Psoas muscle (tissue), 8 donors: ENCODE results near the gene GMEB2. TPM values are rescaled to one million over a fixed set of nuclear protein-coding genes. Genes with fewer than 3 reads are reported as not detected.
"Not testable (repeated sequence)": the region's sequence is repeated elsewhere in the genome, so short reads cannot be mapped to it uniquely, and the experiment has no call there.

Source experiments
- ATAC-seq, 4 donors: fragments of 200-7000 bp; cut with Tn5 transposase; one replicate each; pipeline ENCODE4 v1.9.1; 2020; ENCODE audit warnings: moderate library complexity in 3 of 4, mild to moderate bottlenecking in 2 of 4
- DNase-seq, 2 donors: peaks; one replicate each; pipeline ENCODE4 v3.0.0-alpha.2; 2020
- H3K27ac ChIP-seq: fragments of 200-600 bp; one replicate; pipeline ENCODE4 v1.8.0; 2022
- H3K27me3 ChIP-seq, 3 donors: fragments of 200-600 bp in 1 of 3; one replicate each; pipeline versions ENCODE4 v1.6.1 to v1.8.0; 2013 to 2022; ENCODE audit warnings: low read length in 2 of 3, mild to moderate bottlenecking in 2 of 3, moderate library complexity in 1 of 3; ENCODE audit not compliant: insufficient read depth in 3 of 3
- H3K36me3 ChIP-seq, 2 donors: fragments of 200-600 bp in 1 of 2; one replicate each; pipeline versions ENCODE4 v1.6.1 to v1.8.0; 2013 to 2022; ENCODE audit warnings: low read depth in 1 of 2, mild to moderate bottlenecking in 1 of 2, moderate library complexity in 1 of 2; ENCODE audit not compliant: insufficient read depth in 1 of 2
- H3K4me1 ChIP-seq: fragments of 200-600 bp; one replicate; pipeline ENCODE4 v1.8.0; 2022
- H3K4me3 ChIP-seq: fragments of 200-600 bp; one replicate; pipeline ENCODE4 v1.8.0; 2022; ENCODE audit warnings: mild to moderate bottlenecking
- H3K9me3 ChIP-seq: fragments of 200-600 bp; one replicate; pipeline ENCODE4 v1.8.0; 2022
- WGBS, 3 donors: extraction: QIAGEN DNeasy Blood & Tissue Kit; methylation state at CpG; one replicate each; pipeline versions ENCODE4 v1.1.6 to v1.1.7; 2013; 5-methylcytosine and 5-hydroxymethylcytosine counted together
- intact Hi-C, 2 donors: fragments of 100-400 bp; cut with DNase I; formaldehyde crosslinking; loops; one replicate each; pipeline versions ENCODE4 v1.11.0 to v1.14.2; 2022
- polyA plus RNA-seq, 3 donors: library from polyadenylated mRNA; stranded (reverse); fragments of 200-250 nt; gene quantifications; one replicate each; pipeline ENCODE4 v1.2.3, GENCODE V29; 2013
- total RNA-seq, 4 donors: library from RNA; stranded (reverse); fragmentation: NEBNext Ultra II Directional in 2 of 4; extraction: Animal tissue kit (Norgen Biotek cat#: 25700) in 2 of 4; gene quantifications; one replicate each; pipeline versions ENCODE4 v1.2.1 to v1.2.4, GENCODE V29; 2021 to 2023
- TF ChIP-seq, protein P1 (sequence below): fragments of 200-600 bp; IDR thresholded peaks from one replicate; pipeline ENCODE4 v1.8.0; 2022; ENCODE audit warnings: antibody characterized with exemption
- donor health status: healthy with polysubstance abuse.
- donor health status: DM: no; HTN: no; CAD: no; lungs with moderate emphysema.
- donor health status: Bipolar disorder and iron deficiency.
- donor health status: healthy.
- donor health status: DM: yes; HTN: yes; CAD: no.
- donor health status: DM: no; HTN: no; CAD: no.
- donor health status: DM: no; HTN: no; CAD: no.
- donor health status: DM: yes; HTN: yes; CAD: no.

GMEB2 gene
- total and polyA plus RNA-seq, 7 donors, result 5.4 to 10.1 (median 8.5) TPM

DNA sequence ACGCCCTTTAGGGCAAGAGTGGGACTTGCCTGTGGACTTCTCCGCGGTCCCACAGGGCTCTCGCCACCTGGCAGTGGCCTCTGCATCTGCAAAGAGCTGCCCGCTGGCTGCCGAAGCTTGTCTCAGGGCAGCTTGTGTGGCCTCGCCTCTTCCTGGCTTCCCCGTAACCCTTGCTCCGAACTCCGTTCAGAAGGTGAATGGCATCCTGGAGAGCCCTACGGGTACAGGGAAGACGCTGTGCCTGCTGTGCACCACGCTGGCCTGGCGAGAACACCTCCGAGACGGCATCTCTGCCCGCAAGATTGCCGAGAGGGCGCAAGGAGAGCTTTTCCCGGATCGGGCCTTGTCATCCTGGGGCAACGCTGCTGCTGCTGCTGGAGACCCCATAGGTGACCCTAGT, 34.2 kb upstream of the GMEB2 start:
- TF ChIP-seq, protein P1, sequence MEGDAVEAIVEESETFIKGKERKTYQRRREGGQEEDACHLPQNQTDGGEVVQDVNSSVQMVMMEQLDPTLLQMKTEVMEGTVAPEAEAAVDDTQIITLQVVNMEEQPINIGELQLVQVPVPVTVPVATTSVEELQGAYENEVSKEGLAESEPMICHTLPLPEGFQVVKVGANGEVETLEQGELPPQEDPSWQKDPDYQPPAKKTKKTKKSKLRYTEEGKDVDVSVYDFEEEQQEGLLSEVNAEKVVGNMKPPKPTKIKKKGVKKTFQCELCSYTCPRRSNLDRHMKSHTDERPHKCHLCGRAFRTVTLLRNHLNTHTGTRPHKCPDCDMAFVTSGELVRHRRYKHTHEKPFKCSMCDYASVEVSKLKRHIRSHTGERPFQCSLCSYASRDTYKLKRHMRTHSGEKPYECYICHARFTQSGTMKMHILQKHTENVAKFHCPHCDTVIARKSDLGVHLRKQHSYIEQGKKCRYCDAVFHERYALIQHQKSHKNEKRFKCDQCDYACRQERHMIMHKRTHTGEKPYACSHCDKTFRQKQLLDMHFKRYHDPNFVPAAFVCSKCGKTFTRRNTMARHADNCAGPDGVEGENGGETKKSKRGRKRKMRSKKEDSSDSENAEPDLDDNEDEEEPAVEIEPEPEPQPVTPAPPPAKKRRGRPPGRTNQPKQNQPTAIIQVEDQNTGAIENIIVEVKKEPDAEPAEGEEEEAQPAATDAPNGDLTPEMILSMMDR, result no peak
- Histone ChIP-seq H3K4me1 (peaks cover 11% of the 10 kb centered on the region), H3K36me3 (peaks cover 8 to 45% of the 10 kb centered on the region in 2 donors), H3K27ac (no peak overlapping the region), H3K27me3 (no peaks in the 10 kb centered on the region), H3K4me3 (no peak overlapping the region), H3K9me3 (no peaks in the 10 kb centered on the region)
- 92 to 95% (median 95%) methylated on average over 22 of the region's 22 CpGs for WGBS, 3 donors
- intact Hi-C loops, result loop anchor here in 1 of 2 donors (5.0 kb wide), 1 partner anchor 41 kb away; no protein-coding TSS in a partner anchor
- DNase-seq (peak in 1 of 2 donors; percentile 42), ATAC-seq (no peak)

- WGBS, 3 donors, result 83 to 91% (median 83%) methylated on average over 8 of the region's 8 CpGs
- Histone ChIP-seq H3K36me3 (peaks cover 8 to 40% of the 10 kb centered on the region in 2 donors), H3K27ac (no peak overlapping the region), H3K9me3 (no peaks in the 10 kb centered on the region), H3K4me3 (no peak overlapping the region), H3K4me1 (peaks cover 11% of the 10 kb centered on the region), H3K27me3 (no peaks in the 10 kb centered on the region)
- intact Hi-C loops, result loop anchor here in 1 of 2 donors (5.0 kb wide), 1 partner anchor 42 kb away; no protein-coding TSS in a partner anchor
- DNase-seq (no peak), ATAC-seq (no peak)
- TF ChIP-seq, protein P1, result no peak
These were observed 33.7 kb upstream of the GMEB2 start for GRCh38 chr20:63660622-63661021.

GRCh38 chr20:63660174-63660573, 33.3 kb upstream of the GMEB2 start:
- intact Hi-C loops, result loop anchor here in 1 of 2 donors (5.0 kb wide), 1 partner anchor 42 kb away; no protein-coding TSS in a partner anchor
- WGBS, 3 donors, result 80 to 91% (median 85%) methylated on average over 10 of the region's 10 CpGs
- peaks cover 8 to 39% of the 10 kb centered on the region in 2 donors for H3K36me3 ChIP-seq
- not testable (repeated sequence) for DNase-seq, H3K4me3 ChIP-seq, H3K27ac ChIP-seq, ATAC-seq, H3K9me3 ChIP-seq, H3K27me3 ChIP-seq
- H3K4me1 ChIP-seq, result peaks cover 11% of the 10 kb centered on the region

- H3K27ac ChIP-seq, result peak overlapping the region; percentile 93
- no peak for DNase-seq
- intact Hi-C loops, result loop anchor here in 1 of 2 donors (2.0 kb wide), 1 partner anchor 49 kb away; the partner anchor contains the start of gene ZGPAT
These were observed 32.5 kb upstream of the GMEB2 start for GRCh38 chr20:63659370-63659769.

DNA sequence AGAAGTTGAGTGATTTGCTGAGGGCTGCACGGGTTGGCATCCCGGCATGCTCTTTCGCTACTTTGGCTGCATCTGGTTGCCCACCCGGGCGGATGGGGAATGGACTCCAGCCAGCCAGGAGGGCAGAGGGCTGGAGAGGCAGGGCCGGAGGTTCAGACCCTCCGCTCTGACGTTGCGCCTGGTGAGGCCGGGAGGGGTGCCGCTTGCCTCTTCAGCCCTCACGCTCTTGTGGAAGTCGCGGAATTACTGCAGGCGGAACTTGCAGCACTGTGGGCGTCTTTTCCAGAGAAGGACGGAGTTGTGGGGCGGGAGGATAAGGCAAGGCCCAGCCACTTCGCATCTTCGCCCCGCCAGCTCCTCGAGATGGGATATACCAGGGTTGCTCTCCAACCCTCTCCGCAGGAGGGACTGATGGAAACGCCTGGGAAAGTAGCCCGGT, 31.9 kb upstream of the GMEB2 start:
- peak overlapping the region; percentile 93 for H3K27ac ChIP-seq
- ATAC-seq (peak; percentile 4 to 35 (median 12)), DNase-seq (peak in 1 of 2 donors; percentile 77)
- peaks cover 11% of the 10 kb centered on the region for H3K4me1 ChIP-seq
- peaks cover 0 to 4% (median 0%) of the 10 kb centered on the region in 3 donors for H3K27me3 ChIP-seq
- no peaks in the 10 kb centered on the region for H3K9me3 ChIP-seq
- TF ChIP-seq, protein P1, result no peak
- H3K4me3 ChIP-seq, result peak overlapping the region; percentile 81
- peaks cover 8 to 26% of the 10 kb centered on the region in 2 donors for H3K36me3 ChIP-seq
- 1 to 2% (median 2%) methylated on average over 25 of the region's 25 CpGs for WGBS, 3 donors
- intact Hi-C loops, result loop anchor here in 1 of 2 donors (2.0 kb wide), 1 partner anchor 50 kb away; the partner anchor contains the start of gene ZGPAT

More at GRCh38 chr20:63659370-63659769, 32.5 kb upstream of the GMEB2 start:
- TF ChIP-seq, protein P1, result no peak
- Histone ChIP-seq H3K9me3 (no peaks in the 10 kb centered on the region), H3K36me3 (peaks cover 8 to 32% of the 10 kb centered on the region in 2 donors), H3K4me3 (peak overlapping the region; percentile 81), H3K27me3 (no peaks in the 10 kb centered on the region), H3K4me1 (peaks cover 11% of the 10 kb centered on the region)
- no peak for ATAC-seq
- WGBS, 3 donors, result 59 to 69% (median 66%) methylated on average over 12 to 13 of the region's 13 CpGs
